GM12878 (cell line): ENCODE results near the gene SHOC2. TPM values are rescaled to one million over a fixed set of nuclear protein-coding genes. Genes with fewer than 3 reads are reported as not detected.
A peak's percentile ranks its signal among the peaks of the same experiment; 100 is the strongest.

Experiments used
- ATAC-seq: fragments of 200-7000 bp; cut with Tn5 transposase; 3 replicates; pipeline ENCODE4 v1.9.1; 2020; ENCODE audit warnings: mild to moderate bottlenecking, moderate library complexity
- BruUV-seq: library from RNA; stranded (reverse); fragments of 400-500 nt; replicated peaks from 2 replicates; lab custom pipeline; 2021; lab: Mats Ljungman, UMichigan
- CTCF ChIA-PET: fragments of 300-600 bp; sonication (Branson Sonifier 250); formaldehyde crosslinking; extraction: SDS; loops from one replicate; lab custom pipeline; 2021; ENCODE audit warnings: inconsistent platforms; lab: Yijun Ruan, JAX
- POLR2A ChIA-PET: fragments of 350-600 bp; formaldehyde crosslinking; extraction: SDS; loops from one replicate; lab custom pipeline; 2021; ENCODE audit warnings: inconsistent platforms; lab: Charles Lee
- RAD21 ChIA-PET: fragments of 300-600 bp; sonication (Branson Sonifier 250); formaldehyde crosslinking; loops from one replicate; lab custom pipeline; 2023; ENCODE audit warnings: antibody characterized with exemption; ENCODE audit not compliant: unreplicated experiment; lab: Charles Lee
- SMC1A ChIA-PET: fragments of 300-600 bp; sonication (Branson Sonifier 250); formaldehyde crosslinking; loops from one replicate; lab custom pipeline; 2023; ENCODE audit not compliant: unreplicated experiment, uncharacterized antibody; lab: Charles Lee
- DNase-seq: peaks from one replicate; pipeline ENCODE4 v3.0.0-alpha.2; 2011; ENCODE audit warnings: low read depth, low spot score
- FAIRE-seq: peaks from 3 replicates; lab custom pipeline; 2011; peaks lifted over from hg19 to GRCh38; lab: Jason Lieb, UNC
- H2AFZ ChIP-seq: 2 replicates; pipeline ENCODE4 v1.6.0; 2011; ENCODE audit warnings: low read depth, low read length, control low read depth; ENCODE audit not compliant: control insufficient read depth
- H3K27ac ChIP-seq: 2 replicates; pipeline ENCODE4 v1.5.1; 2011; ENCODE audit warnings: control low read depth; ENCODE audit not compliant: control insufficient read depth, insufficient read depth
- H3K27me3 ChIP-seq, 2 experiments: replicated peaks in 1 of 2; 2 replicates each; pipeline versions ENCODE4 v1.6.0 to v1.6.1; 2011; ENCODE audit warnings: low read length in 1 of 2; ENCODE audit not compliant: control insufficient read depth in 2 of 2, insufficient read depth in 2 of 2
- H3K36me3 ChIP-seq, 2 experiments: 2 replicates each; pipeline ENCODE4 v1.5.1; 2011; ENCODE audit warnings: low read length in 1 of 2; ENCODE audit not compliant: control insufficient read depth in 2 of 2, insufficient read depth in 2 of 2
- H3K4me1 ChIP-seq: 2 replicates; pipeline ENCODE4 v1.6.1; 2011; ENCODE audit warnings: mild to moderate bottlenecking, low read length, moderate library complexity, mixed read lengths; ENCODE audit not compliant: control insufficient read depth, insufficient read depth
- H3K4me2 ChIP-seq: 2 replicates; pipeline ENCODE4 v1.6.0; 2011; ENCODE audit warnings: control low read depth; ENCODE audit not compliant: control insufficient read depth, insufficient read depth
- H3K4me3 ChIP-seq: fragments of 200-600 bp; sonication (generic); 2 replicates; pipeline ENCODE4 v1.5.1; 2016
- H3K79me2 ChIP-seq: 2 replicates; pipeline ENCODE4 v1.6.0; 2011; ENCODE audit warnings: low read length; ENCODE audit not compliant: control insufficient read depth, insufficient read depth
- H3K9ac ChIP-seq: 2 replicates; pipeline ENCODE4 v1.8.0; 2011; ENCODE audit warnings: low read length, control low read depth, mixed read lengths; ENCODE audit not compliant: control insufficient read depth, insufficient read depth
- H3K9me3 ChIP-seq: replicated peaks from 3 replicates; pipeline ENCODE4 v1.5.1; 2011; ENCODE audit warnings: mild to moderate bottlenecking, low read length; ENCODE audit not compliant: control insufficient read depth, insufficient read depth
- H4K20me1 ChIP-seq: 2 replicates; pipeline ENCODE4 v1.6.0; 2011; ENCODE audit not compliant: control insufficient read depth, insufficient read depth
- TCF12 ChIP-seq: IDR thresholded peaks from 2 replicates; pipeline ENCODE4 v1.6.1; 2011; ENCODE audit warnings: low read depth, mild to moderate bottlenecking, low read length
- WGBS: methylation state at CpG from one replicate; pipeline ENCODE4 v1.1.6; 2016; ENCODE audit warnings: low lambda C conversion rate; ENCODE audit not compliant: insufficient replicate concordance, insufficient coverage; ENCODE audit errors: missing lambda C conversion rate; 5-methylcytosine and 5-hydroxymethylcytosine counted together
- in situ Hi-C: fragments of 300-500 bp; cut with MboI; formaldehyde crosslinking; loops from 9 replicates; pipeline ENCODE4 v1.14.3; 2018; ENCODE audit warnings: mixed read lengths
- intact Hi-C: fragments of 100-400 bp; cut with micrococcal nuclease; formaldehyde crosslinking; loops from one replicate; pipeline ENCODE4 v1.14.2; 2022; ENCODE audit not compliant: unreplicated experiment
- microRNA counts: library from miRNA; unstranded; fragments of <30 nt; microRNA quantifications from one replicate; lab custom pipeline; 2016
- microRNA-seq: library from miRNA; unstranded; fragments of <30 nt; microRNA quantifications from one replicate; pipeline ENCODE4, GENCODE V29; 2018
- polyA plus RNA-seq, 11 experiments: library from polyadenylated mRNA; depleted of rRNA in 4 of 11; unstranded in 6 of 11; stranded (reverse) in 5 of 11; fragments of >200 nt; fragmentation: Nextera tagmentation in 4 of 11; fragmentation: Illumina TruSeq in 1 of 11; extraction: Ambion mirVana in 4 of 11; extraction: Trizol in 1 of 11; gene quantifications; 1 replicate in 1 of 11; 2 replicates in 10 of 11; pipeline versions ENCODE4 v1.2.1 to v1.2.3, GENCODE V29; 2011 to 2016; ENCODE audit warnings: inconsistent platforms in 2 of 11, missing spikeins in 2 of 11, low read depth in 1 of 11
- small RNA-seq: library from RNA; depleted of rRNA; stranded (forward); fragments of <200 nt; gene quantifications from one replicate; pipeline ENCODE3, GENCODE V24; 2014
- total RNA-seq, 4 experiments: library from RNA; depleted of rRNA in 3 of 4; stranded (reverse); fragments of >200 nt in 3 of 4; fragmentation: Illumina TruSeq in 1 of 4; extraction: Trizol in 1 of 4; gene quantifications; 2 replicates each; pipeline versions ENCODE4 v1.2.1 to v1.2.3, GENCODE V29; 2013 to 2021

Gene SHOC2
- total and polyA plus RNA-seq, 10 of the 15 experiments (the other 5 are each of a cell fraction or from before 2014, with no cell fraction given) = 24.8 to 65.3 (median 42.6) TPM

GRCh38 chr10:111057006-111057405 lies 137.6 kb downstream of the SHOC2 start:
- H3K9me3 ChIP-seq = no peaks in the 10 kb centered on the region; the same call in 2 of the 3 replicates
- in situ Hi-C loops = no loop called here
- no peak for FAIRE-seq

More at GRCh38 chr10:111057006-111057405, 137.6 kb downstream of the SHOC2 start:
- ChIA-PET RAD21 (no interaction called here), POLR2A (no interaction called here), CTCF (no interaction called here), SMC1A (interaction anchor here (1.2 to 1.3 kb wide), 2 partner anchors 15 to 163 kb away, joined by 3 read pairs; no protein-coding TSS in a partner anchor)
- no peak overlapping the region for H3K9ac ChIP-seq
- intact Hi-C loops = no loop called here
- 0% methylated on average over 1 of the region's 1 CpG for WGBS
- BruUV-seq = no TSS peak
- no peaks in the 10 kb centered on the region for H3K79me2 ChIP-seq
- ATAC-seq (no peak), DNase-seq (no peak)
- no peak for TF ChIP-seq TCF12
- H3K36me3 ChIP-seq = no peaks in the 10 kb centered on the region
- no peak overlapping the region for H3K4me3 ChIP-seq
- no peaks in the 10 kb centered on the region for H4K20me1 ChIP-seq
- no peaks in the 10 kb centered on the region for H3K27me3 ChIP-seq
- no peaks in the 10 kb centered on the region for H3K4me1 ChIP-seq
- H3K27ac ChIP-seq = no peak overlapping the region
- H3K4me2 ChIP-seq = no peak overlapping the region
- no peak overlapping the region for H2AFZ ChIP-seq

MicroRNAs encoded within 50 kb of the gene (microRNA counts, 767-probe panel; counts per million panel counts)
- 55.3 counts per million for microRNA hsa-miR-548e (lab: Ali Mortazavi, UCI)

Small RNAs within 50 kb of the gene (microRNA-seq; reads per million reads assigned to microRNA genes)
- gene MIR548E = 3.8 reads per million, percentile 22 among the genes with 10 or more reads in this experiment

Small RNAs within 50 kb of the gene (small RNA-seq; reads per million reads assigned to genes)
- gene MIR548E = 27.0 reads per million, percentile 98 among the genes with 10 or more reads in this experiment

Other genes with a start within 250 kb of the SHOC2 start
- gene PDCD4, start 47.7 kb upstream of the SHOC2 start, total RNA-seq (2014; rRNA removed) = 106 and 108 TPM in 2 replicates
- 168 and 179 TPM in 2 replicates for gene PDCD4, start 47.7 kb upstream of the SHOC2 start, total RNA-seq (2014; rRNA removed; fragmentation: Illumina TruSeq; extraction: Trizol)
- gene PDCD4, start 47.7 kb upstream of the SHOC2 start, total RNA-seq (2021) = 169 and 181 TPM in 2 replicates
- gene PDCD4, start 47.7 kb upstream of the SHOC2 start, polyA plus RNA-seq (2011; rRNA removed) = 189 and 280 TPM in 2 replicates
- 219 and 380 TPM in 2 replicates for gene PDCD4, start 47.7 kb upstream of the SHOC2 start, polyA plus RNA-seq (2014; fragmentation: Illumina TruSeq; extraction: Trizol)
- gene PDCD4, start 47.7 kb upstream of the SHOC2 start, polyA plus RNA-seq (2014; fragmentation: Nextera tagmentation; extraction: Ambion mirVana) = 100 to 1,000 TPM; 101 to 138 TPM
- gene PDCD4, start 47.7 kb upstream of the SHOC2 start, polyA plus RNA-seq (2014; rRNA removed) = 155 and 174 TPM in 2 replicates
- gene PDCD4, start 47.7 kb upstream of the SHOC2 start, polyA plus RNA-seq (2016; fragmentation: Nextera tagmentation; extraction: Ambion mirVana) = 100 to 1,000 TPM; 341 to 372 TPM
- gene BBIP1, start 424 bp upstream of the SHOC2 start, total RNA-seq (2014; rRNA removed) = 13.8 and 19.2 TPM in 2 replicates
- 25.1 and 26.1 TPM in 2 replicates for gene BBIP1, start 424 bp upstream of the SHOC2 start, total RNA-seq (2014; rRNA removed; fragmentation: Illumina TruSeq; extraction: Trizol)
- gene BBIP1, start 424 bp upstream of the SHOC2 start, total RNA-seq (2021) = 16.4 and 19.1 TPM in 2 replicates
- gene BBIP1, start 424 bp upstream of the SHOC2 start, polyA plus RNA-seq (2011; rRNA removed) = 34.3 and 67.2 TPM in 2 replicates
- gene BBIP1, start 424 bp upstream of the SHOC2 start, polyA plus RNA-seq (2014; fragmentation: Illumina TruSeq; extraction: Trizol) = 31.9 and 32.6 TPM in 2 replicates
- 10 to 100 TPM; 34.7 to 40.8 TPM for gene BBIP1, start 424 bp upstream of the SHOC2 start, polyA plus RNA-seq (2014; fragmentation: Nextera tagmentation; extraction: Ambion mirVana)
- gene BBIP1, start 424 bp upstream of the SHOC2 start, polyA plus RNA-seq (2014; rRNA removed) = 12.6 and 24.5 TPM in 2 replicates
- gene BBIP1, start 424 bp upstream of the SHOC2 start, polyA plus RNA-seq (2016; fragmentation: Nextera tagmentation; extraction: Ambion mirVana) = 10 to 100 TPM; 30.7 to 33.8 TPM
- gene ADRA2A, start 157.4 kb downstream of the SHOC2 start, total RNA-seq (2014; rRNA removed) = not detected in 2 replicates
- not detected in 2 replicates for gene ADRA2A, start 157.4 kb downstream of the SHOC2 start, total RNA-seq (2014; rRNA removed; fragmentation: Illumina TruSeq; extraction: Trizol)
- gene ADRA2A, start 157.4 kb downstream of the SHOC2 start, total RNA-seq (2021) = 0.08 TPM in 1 of 2 replicates, not detected in the other
- not detected in 2 replicates for gene ADRA2A, start 157.4 kb downstream of the SHOC2 start, polyA plus RNA-seq (2011; rRNA removed)
- gene ADRA2A, start 157.4 kb downstream of the SHOC2 start, polyA plus RNA-seq (2014; fragmentation: Illumina TruSeq; extraction: Trizol) = not detected in 2 replicates
- not detected for gene ADRA2A, start 157.4 kb downstream of the SHOC2 start, polyA plus RNA-seq (2014; fragmentation: Nextera tagmentation; extraction: Ambion mirVana)
- not detected in 2 replicates for gene ADRA2A, start 157.4 kb downstream of the SHOC2 start, polyA plus RNA-seq (2014; rRNA removed)
- not detected for gene ADRA2A, start 157.4 kb downstream of the SHOC2 start, polyA plus RNA-seq (2016; fragmentation: Nextera tagmentation; extraction: Ambion mirVana)